ENCODE results near the gene GGT5.
"Not testable (repeated sequence)": the region's sequence is repeated elsewhere in the genome, so short reads cannot be mapped to it uniquely, and the experiment has no call there.

Gene GGT5

GRCh38 chr22:24243417-24243816, 1.5 kb downstream of the GGT5 start:
- H3K4me1 ChIP-seq (ENCODE audit: control insufficient read depth, insufficient read depth, low read length); H3K9ac ChIP-seq (ENCODE audit: low read depth, low read length); H3K4me3 ChIP-seq (ENCODE audit: low read depth, low read length); H3K27me3 ChIP-seq (ENCODE audit: control insufficient read depth, insufficient read depth, low read length); H3K9me3 ChIP-seq (ENCODE audit: control insufficient read depth, insufficient read depth, low read length); H3K36me3 ChIP-seq (ENCODE audit: control insufficient read depth, insufficient read depth, low read length): not testable (repeated sequence)

- H3K4me1 ChIP-seq (ENCODE audit: control insufficient read depth, insufficient read depth, low read length); H3K9me3 ChIP-seq (ENCODE audit: control insufficient read depth, insufficient read depth, low read length); H3K36me3 ChIP-seq (ENCODE audit: control insufficient read depth, insufficient read depth, low read length); H3K27me3 ChIP-seq (ENCODE audit: control insufficient read depth, insufficient read depth, low read length); H3K9ac ChIP-seq (ENCODE audit: low read depth, low read length); H3K4me3 ChIP-seq (ENCODE audit: low read depth, low read length): not testable (repeated sequence)
These were observed 3.7 kb downstream of the GGT5 start for GRCh38 chr22:24240985-24241692.

GRCh38 chr22:24240381-24240780, 4.5 kb downstream of the GGT5 start:
- Histone ChIP-seq H3K9ac (ENCODE audit: low read depth, low read length) (no peak overlapping the region), H3K4me3 (ENCODE audit: low read depth, low read length) (no peak overlapping the region), H3K4me1 (ENCODE audit: control insufficient read depth, insufficient read depth, low read length) (no peaks in the 10 kb centered on the region), H3K9me3 (ENCODE audit: control insufficient read depth, insufficient read depth, low read length) (no peaks in the 10 kb centered on the region), H3K27me3 (ENCODE audit: control insufficient read depth, insufficient read depth, low read length) (no peaks in the 10 kb centered on the region), H3K36me3 (ENCODE audit: control insufficient read depth, insufficient read depth, low read length) (no peaks in the 10 kb centered on the region)

- H3K9ac ChIP-seq (ENCODE audit: low read depth, low read length); H3K4me1 ChIP-seq (ENCODE audit: control insufficient read depth, insufficient read depth, low read length); H3K4me3 ChIP-seq (ENCODE audit: low read depth, low read length): not testable (repeated sequence)
These were observed 6.7 kb downstream of the GGT5 start for GRCh38 chr22:24238101-24238694.

GRCh38 chr22:24236656-24237055, 8.2 kb downstream of the GGT5 start:
- Histone ChIP-seq H3K4me1 (ENCODE audit: control insufficient read depth, insufficient read depth, low read length) (no peaks in the 10 kb centered on the region), H3K9me3 (ENCODE audit: control insufficient read depth, insufficient read depth, low read length) (no peaks in the 10 kb centered on the region), H3K9ac (ENCODE audit: low read depth, low read length) (no peak overlapping the region), H3K36me3 (ENCODE audit: control insufficient read depth, insufficient read depth, low read length) (no peaks in the 10 kb centered on the region), H3K4me3 (ENCODE audit: low read depth, low read length) (no peak overlapping the region), H3K27me3 (ENCODE audit: control insufficient read depth, insufficient read depth, low read length) (no peaks in the 10 kb centered on the region)

More at GRCh38 chr22:24238101-24238694, 6.7 kb downstream of the GGT5 start:
- not testable (repeated sequence) for H3K27me3 ChIP-seq (ENCODE audit: control insufficient read depth, insufficient read depth, low read length); H3K9me3 ChIP-seq (ENCODE audit: control insufficient read depth, insufficient read depth, low read length); H3K36me3 ChIP-seq (ENCODE audit: control insufficient read depth, insufficient read depth, low read length)

GRCh38 chr22:24235315-24235714, 9.6 kb downstream of the GGT5 start:
- H3K36me3 ChIP-seq (ENCODE audit: control insufficient read depth, insufficient read depth, low read length), result no peaks in the 10 kb centered on the region
- H3K9me3 ChIP-seq (ENCODE audit: control insufficient read depth, insufficient read depth, low read length), result no peaks in the 10 kb centered on the region
- H3K27me3 ChIP-seq (ENCODE audit: control insufficient read depth, insufficient read depth, low read length), result no peaks in the 10 kb centered on the region
- H3K4me3 ChIP-seq (ENCODE audit: low read depth, low read length), result no peak overlapping the region
- H3K4me1 ChIP-seq (ENCODE audit: control insufficient read depth, insufficient read depth, low read length), result peaks cover 2% of the 10 kb centered on the region
- H3K9ac ChIP-seq (ENCODE audit: low read depth, low read length), result no peak overlapping the region

- no peaks in the 10 kb centered on the region for H3K36me3 ChIP-seq (ENCODE audit: control insufficient read depth, insufficient read depth, low read length)
- no peaks in the 10 kb centered on the region for H3K27me3 ChIP-seq (ENCODE audit: control insufficient read depth, insufficient read depth, low read length)
- peaks cover 2% of the 10 kb centered on the region for H3K4me1 ChIP-seq (ENCODE audit: control insufficient read depth, insufficient read depth, low read length)
- H3K9ac ChIP-seq (ENCODE audit: low read depth, low read length), result no peak overlapping the region
- no peaks in the 10 kb centered on the region for H3K9me3 ChIP-seq (ENCODE audit: control insufficient read depth, insufficient read depth, low read length)
- H3K4me3 ChIP-seq (ENCODE audit: low read depth, low read length), result no peak overlapping the region
These were observed 11.1 kb downstream of the GGT5 start for GRCh38 chr22:24233816-24234215.

GRCh38 chr22:24233235-24233634, 11.6 kb downstream of the GGT5 start:
- no peak overlapping the region for H3K9ac ChIP-seq (ENCODE audit: low read depth, low read length)
- no peak overlapping the region for H3K4me3 ChIP-seq (ENCODE audit: low read depth, low read length)
- H3K27me3 ChIP-seq (ENCODE audit: control insufficient read depth, insufficient read depth, low read length), result no peaks in the 10 kb centered on the region
- H3K4me1 ChIP-seq (ENCODE audit: control insufficient read depth, insufficient read depth, low read length), result peaks cover 2% of the 10 kb centered on the region
- no peaks in the 10 kb centered on the region for H3K9me3 ChIP-seq (ENCODE audit: control insufficient read depth, insufficient read depth, low read length)
- no peaks in the 10 kb centered on the region for H3K36me3 ChIP-seq (ENCODE audit: control insufficient read depth, insufficient read depth, low read length)

GRCh38 chr22:24232725-24233124, 12.2 kb downstream of the GGT5 start:
- no peak overlapping the region for H3K4me3 ChIP-seq (ENCODE audit: low read depth, low read length)
- peaks cover 2% of the 10 kb centered on the region for H3K4me1 ChIP-seq (ENCODE audit: control insufficient read depth, insufficient read depth, low read length)
- H3K27me3 ChIP-seq (ENCODE audit: control insufficient read depth, insufficient read depth, low read length), result no peaks in the 10 kb centered on the region
- no peaks in the 10 kb centered on the region for H3K36me3 ChIP-seq (ENCODE audit: control insufficient read depth, insufficient read depth, low read length)
- H3K9me3 ChIP-seq (ENCODE audit: control insufficient read depth, insufficient read depth, low read length), result no peaks in the 10 kb centered on the region
- no peak overlapping the region for H3K9ac ChIP-seq (ENCODE audit: low read depth, low read length)

- Histone ChIP-seq H3K4me1 (ENCODE audit: control insufficient read depth, insufficient read depth, low read length) (peaks cover 2% of the 10 kb centered on the region), H3K27me3 (ENCODE audit: control insufficient read depth, insufficient read depth, low read length) (no peaks in the 10 kb centered on the region), H3K4me3 (ENCODE audit: low read depth, low read length) (no peak overlapping the region), H3K9me3 (ENCODE audit: control insufficient read depth, insufficient read depth, low read length) (no peaks in the 10 kb centered on the region), H3K9ac (ENCODE audit: low read depth, low read length) (no peak overlapping the region), H3K36me3 (ENCODE audit: control insufficient read depth, insufficient read depth, low read length) (no peaks in the 10 kb centered on the region)
These were observed 12.8 kb downstream of the GGT5 start for GRCh38 chr22:24232124-24232523.

GRCh38 chr22:24231706-24232105, 13.2 kb downstream of the GGT5 start:
- Histone ChIP-seq H3K9me3 (ENCODE audit: control insufficient read depth, insufficient read depth, low read length) (no peaks in the 10 kb centered on the region), H3K9ac (ENCODE audit: low read depth, low read length) (no peak overlapping the region), H3K36me3 (ENCODE audit: control insufficient read depth, insufficient read depth, low read length) (no peaks in the 10 kb centered on the region), H3K27me3 (ENCODE audit: control insufficient read depth, insufficient read depth, low read length) (no peaks in the 10 kb centered on the region), H3K4me1 (ENCODE audit: control insufficient read depth, insufficient read depth, low read length) (peaks cover 2% of the 10 kb centered on the region), H3K4me3 (ENCODE audit: low read depth, low read length) (no peak overlapping the region)

- H3K4me3 ChIP-seq (ENCODE audit: low read depth, low read length), result peak overlapping the region; percentile 5
- peak overlapping the region; percentile 60 for H3K9ac ChIP-seq (ENCODE audit: low read depth, low read length)
- H3K36me3 ChIP-seq (ENCODE audit: control insufficient read depth, insufficient read depth, low read length), result no peaks in the 10 kb centered on the region
- H3K27me3 ChIP-seq (ENCODE audit: control insufficient read depth, insufficient read depth, low read length), result no peaks in the 10 kb centered on the region
- no peaks in the 10 kb centered on the region for H3K9me3 ChIP-seq (ENCODE audit: control insufficient read depth, insufficient read depth, low read length)
- peaks cover 2% of the 10 kb centered on the region for H3K4me1 ChIP-seq (ENCODE audit: control insufficient read depth, insufficient read depth, low read length)
These were observed 13.8 kb downstream of the GGT5 start for GRCh38 chr22:24230911-24231656.

Measured in iPS-15b (cell line).